Activated naive CD8-positive, alpha-beta T cell (primary cell): ENCODE results near the gene KCNJ6.

Experiments
- H3K27ac Mint-ChIP-seq: one replicate; pipeline ENCODE4 v1.8.0; 2021; ENCODE audit warnings: mixed read lengths
- H3K27me3 Mint-ChIP-seq: one replicate; pipeline ENCODE4 v1.8.0; 2021; ENCODE audit warnings: mixed read lengths
- H3K36me3 Mint-ChIP-seq: one replicate; pipeline ENCODE4 v1.8.0; 2021; ENCODE audit warnings: mixed read lengths
- H3K4me1 Mint-ChIP-seq: one replicate; pipeline ENCODE4 v1.8.0; 2021; ENCODE audit warnings: low read depth, mixed read lengths
- H3K4me3 Mint-ChIP-seq: one replicate; pipeline ENCODE4 v1.8.0; 2021; ENCODE audit warnings: mild to moderate bottlenecking, mixed read lengths
- H3K9me3 Mint-ChIP-seq: one replicate; pipeline ENCODE4 v1.8.0; 2021; ENCODE audit warnings: low read depth, mixed read lengths

KCNJ6 gene

DNA sequence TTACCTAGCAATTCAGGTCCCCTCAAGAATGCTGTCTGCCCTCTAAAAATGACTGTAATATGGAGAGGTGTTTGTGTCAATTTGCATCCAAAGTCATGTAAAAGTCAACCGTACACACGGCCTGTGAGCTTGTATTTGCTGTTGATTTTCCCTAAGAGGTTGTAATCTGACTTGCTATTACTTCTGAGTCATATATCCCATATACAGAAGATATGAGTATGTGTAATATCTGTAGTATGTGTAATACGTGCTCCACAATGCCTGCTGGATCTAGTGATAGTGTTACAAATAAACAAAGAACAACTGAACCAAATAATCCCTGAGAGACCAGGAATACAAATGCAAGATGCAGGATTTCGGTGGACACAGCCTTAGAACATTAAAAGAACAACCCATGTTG is 1.4 kb upstream of the KCNJ6 start:
- Mint-ChIP-seq H3K27me3 (peaks cover 42% of the 10 kb centered on the region), H3K27ac (no peak overlapping the region), H3K36me3 (no peaks in the 10 kb centered on the region), H3K9me3 (peaks cover 3% of the 10 kb centered on the region), H3K4me3 (no peak overlapping the region), H3K4me1 (peaks cover 8% of the 10 kb centered on the region)

- Mint-ChIP-seq H3K4me3 (no peak overlapping the region), H3K4me1 (peaks cover 8% of the 10 kb centered on the region), H3K27me3 (peaks cover 51% of the 10 kb centered on the region), H3K27ac (no peak overlapping the region), H3K9me3 (peaks cover 3% of the 10 kb centered on the region), H3K36me3 (no peaks in the 10 kb centered on the region)
Observed at GRCh38 chr21:37915941-37916309, 332 bp downstream of the KCNJ6 start.

DNA sequence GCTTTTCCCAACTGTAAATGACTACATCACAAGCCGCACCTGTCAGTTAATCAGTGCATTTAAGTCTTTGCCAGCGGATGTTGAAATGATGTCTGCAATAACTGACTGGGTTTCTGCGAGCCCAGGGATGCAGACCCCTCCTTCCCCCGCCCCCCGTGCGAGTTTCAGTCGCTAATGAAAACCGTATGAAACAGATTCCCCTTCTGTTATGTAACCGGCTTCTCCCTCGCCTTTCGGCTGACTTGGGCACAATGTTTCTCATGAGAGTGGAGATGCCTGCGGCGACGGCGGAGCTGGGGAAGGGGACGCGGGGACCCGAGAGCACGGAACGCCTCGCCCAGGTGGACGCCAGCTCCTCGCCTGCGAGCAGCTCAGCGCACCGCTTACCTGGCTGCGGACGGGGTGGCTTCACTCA is 753 bp downstream of the KCNJ6 start:
- peaks cover 3% of the 10 kb centered on the region for H3K9me3 Mint-ChIP-seq
- no peaks in the 10 kb centered on the region for H3K36me3 Mint-ChIP-seq
- peaks cover 50% of the 10 kb centered on the region for H3K27me3 Mint-ChIP-seq
- peaks cover 8% of the 10 kb centered on the region for H3K4me1 Mint-ChIP-seq
- H3K27ac Mint-ChIP-seq = no peak overlapping the region
- no peak overlapping the region for H3K4me3 Mint-ChIP-seq

DNA sequence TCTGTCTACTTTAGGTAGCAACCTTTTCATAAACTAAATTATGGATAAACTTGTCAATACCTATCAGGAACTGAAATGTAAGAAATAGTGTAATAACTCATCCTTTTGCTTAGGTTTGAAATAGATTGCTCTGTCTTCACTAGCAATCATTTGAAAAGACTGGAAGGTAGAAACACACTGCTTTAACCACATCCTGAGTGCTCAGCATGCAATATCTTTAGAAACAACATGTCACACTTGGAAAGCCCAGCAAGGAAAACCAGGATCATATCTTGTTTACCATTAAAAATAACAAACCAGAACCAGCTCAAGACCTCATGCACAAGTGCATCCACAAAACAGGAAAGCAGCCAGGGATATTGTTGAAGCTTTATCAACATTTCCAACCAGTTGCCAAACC is 3.6 kb downstream of the KCNJ6 start:
- H3K27me3 Mint-ChIP-seq = peaks cover 36% of the 10 kb centered on the region
- H3K4me1 Mint-ChIP-seq = peaks cover 8% of the 10 kb centered on the region
- peaks cover 3% of the 10 kb centered on the region for H3K9me3 Mint-ChIP-seq
- H3K4me3 Mint-ChIP-seq = no peak overlapping the region
- H3K27ac Mint-ChIP-seq = no peak overlapping the region
- no peaks in the 10 kb centered on the region for H3K36me3 Mint-ChIP-seq

GRCh38 chr21:37909936-37910335 is 6.3 kb downstream of the KCNJ6 start:
- no peak overlapping the region for H3K27ac Mint-ChIP-seq
- no peaks in the 10 kb centered on the region for H3K36me3 Mint-ChIP-seq
- no peak overlapping the region for H3K4me3 Mint-ChIP-seq
- H3K9me3 Mint-ChIP-seq = peaks cover 3% of the 10 kb centered on the region
- H3K4me1 Mint-ChIP-seq = no peaks in the 10 kb centered on the region
- H3K27me3 Mint-ChIP-seq = peaks cover 23% of the 10 kb centered on the region

GRCh38 chr21:37908691-37909090 is 7.6 kb downstream of the KCNJ6 start:
- H3K36me3 Mint-ChIP-seq = no peaks in the 10 kb centered on the region
- H3K4me1 Mint-ChIP-seq = no peaks in the 10 kb centered on the region
- H3K4me3 Mint-ChIP-seq = no peak overlapping the region
- peaks cover 18% of the 10 kb centered on the region for H3K27me3 Mint-ChIP-seq
- H3K9me3 Mint-ChIP-seq = no peaks in the 10 kb centered on the region
- H3K27ac Mint-ChIP-seq = no peak overlapping the region

DNA sequence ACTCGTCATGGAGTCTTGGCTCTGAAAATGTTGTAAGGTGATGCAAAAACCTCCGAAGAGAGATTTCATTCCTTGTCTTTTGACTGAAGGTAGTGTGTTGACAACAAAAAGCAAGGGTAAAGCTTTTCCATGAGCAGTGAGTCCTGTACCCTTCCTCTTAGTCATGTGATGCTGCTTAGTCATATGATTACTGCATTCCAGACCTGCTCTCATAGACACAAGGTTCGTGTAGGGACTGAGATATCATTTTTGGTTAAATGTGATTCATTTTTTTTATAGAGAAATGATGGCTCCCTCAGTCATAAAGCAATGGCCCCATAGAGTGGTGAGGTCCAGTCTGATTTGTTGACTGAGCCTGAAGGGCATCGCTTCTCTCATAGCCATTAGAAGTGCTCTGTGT is 9.2 kb downstream of the KCNJ6 start:
- Mint-ChIP-seq H3K36me3 (no peaks in the 10 kb centered on the region), H3K9me3 (no peaks in the 10 kb centered on the region), H3K27ac (no peak overlapping the region), H3K4me3 (no peak overlapping the region), H3K4me1 (no peaks in the 10 kb centered on the region), H3K27me3 (peaks cover 12% of the 10 kb centered on the region)

- H3K4me3 Mint-ChIP-seq = no peak overlapping the region
- H3K27ac Mint-ChIP-seq = no peak overlapping the region
- no peaks in the 10 kb centered on the region for H3K9me3 Mint-ChIP-seq
- no peaks in the 10 kb centered on the region for H3K36me3 Mint-ChIP-seq
- peaks cover 5% of the 10 kb centered on the region for H3K27me3 Mint-ChIP-seq
- no peaks in the 10 kb centered on the region for H3K4me1 Mint-ChIP-seq
Observed at GRCh38 chr21:37905291-37905690, 11.0 kb downstream of the KCNJ6 start.

DNA sequence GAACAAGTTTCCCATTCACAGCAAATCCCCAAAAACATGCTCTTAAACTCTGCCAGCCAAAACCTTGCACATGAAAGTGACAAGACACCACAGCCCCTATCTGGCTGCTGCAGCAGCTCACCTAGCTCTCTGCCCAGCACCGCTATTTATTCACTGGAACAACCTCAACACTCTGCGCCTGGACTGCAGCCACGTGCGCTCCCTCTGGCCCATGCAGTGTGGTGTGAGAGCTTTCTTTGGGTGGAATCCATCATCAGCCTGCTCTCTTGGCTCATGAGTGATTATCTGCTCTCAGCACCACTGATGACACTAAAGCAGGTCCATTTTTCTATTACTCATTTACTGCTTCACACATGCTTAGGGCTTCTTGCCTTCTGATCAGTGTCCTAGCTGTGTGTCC is 11.4 kb downstream of the KCNJ6 start:
- Mint-ChIP-seq H3K36me3 (no peaks in the 10 kb centered on the region), H3K4me3 (no peak overlapping the region), H3K4me1 (no peaks in the 10 kb centered on the region), H3K27ac (no peak overlapping the region), H3K27me3 (peaks cover 5% of the 10 kb centered on the region), H3K9me3 (no peaks in the 10 kb centered on the region)

- peaks cover 5% of the 10 kb centered on the region for H3K27me3 Mint-ChIP-seq
- no peaks in the 10 kb centered on the region for H3K9me3 Mint-ChIP-seq
- no peaks in the 10 kb centered on the region for H3K36me3 Mint-ChIP-seq
- H3K4me3 Mint-ChIP-seq = no peak overlapping the region
- H3K4me1 Mint-ChIP-seq = no peaks in the 10 kb centered on the region
- no peak overlapping the region for H3K27ac Mint-ChIP-seq
Observed at GRCh38 chr21:37903396-37903795, 12.9 kb downstream of the KCNJ6 start.

DNA sequence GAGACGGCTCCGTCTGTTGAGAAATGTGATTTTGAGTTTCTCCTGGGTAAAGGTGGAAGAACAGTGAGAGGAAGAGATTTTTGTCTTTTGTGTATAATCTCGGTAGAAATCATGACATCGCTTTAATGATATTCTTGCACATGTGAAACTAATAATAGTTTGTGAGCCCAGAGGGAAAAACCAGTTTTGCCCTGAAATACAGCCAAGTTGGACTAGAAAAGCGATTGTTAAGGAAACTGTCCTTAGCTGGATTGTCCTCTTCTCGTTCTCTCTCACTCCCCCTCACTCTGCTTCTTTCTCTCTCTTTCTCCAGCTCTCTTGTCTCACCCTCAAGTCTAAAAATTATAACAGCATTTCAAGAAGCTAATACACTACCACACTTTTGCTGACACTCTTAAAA is 17.1 kb downstream of the KCNJ6 start:
- H3K27ac Mint-ChIP-seq = no peak overlapping the region
- no peak overlapping the region for H3K4me3 Mint-ChIP-seq
- H3K4me1 Mint-ChIP-seq = no peaks in the 10 kb centered on the region
- H3K27me3 Mint-ChIP-seq = peaks cover 4% of the 10 kb centered on the region
- no peaks in the 10 kb centered on the region for H3K9me3 Mint-ChIP-seq
- no peaks in the 10 kb centered on the region for H3K36me3 Mint-ChIP-seq

GRCh38 chr21:37896788-37897187 is 19.5 kb downstream of the KCNJ6 start:
- no peaks in the 10 kb centered on the region for H3K4me1 Mint-ChIP-seq
- H3K36me3 Mint-ChIP-seq = no peaks in the 10 kb centered on the region
- no peak overlapping the region for H3K27ac Mint-ChIP-seq
- peaks cover 8% of the 10 kb centered on the region for H3K27me3 Mint-ChIP-seq
- H3K4me3 Mint-ChIP-seq = no peak overlapping the region
- H3K9me3 Mint-ChIP-seq = no peaks in the 10 kb centered on the region

GRCh38 chr21:37891972-37892371 is 24.3 kb downstream of the KCNJ6 start:
- Mint-ChIP-seq H3K4me3 (no peak overlapping the region), H3K27me3 (peaks cover 13% of the 10 kb centered on the region), H3K4me1 (no peaks in the 10 kb centered on the region), H3K36me3 (no peaks in the 10 kb centered on the region), H3K9me3 (no peaks in the 10 kb centered on the region), H3K27ac (no peak overlapping the region)

GRCh38 chr21:37888659-37889058 is 27.6 kb downstream of the KCNJ6 start:
- Mint-ChIP-seq H3K4me3 (no peak overlapping the region), H3K27ac (no peak overlapping the region), H3K4me1 (no peaks in the 10 kb centered on the region), H3K9me3 (no peaks in the 10 kb centered on the region), H3K27me3 (peaks cover 9% of the 10 kb centered on the region), H3K36me3 (no peaks in the 10 kb centered on the region)

DNA sequence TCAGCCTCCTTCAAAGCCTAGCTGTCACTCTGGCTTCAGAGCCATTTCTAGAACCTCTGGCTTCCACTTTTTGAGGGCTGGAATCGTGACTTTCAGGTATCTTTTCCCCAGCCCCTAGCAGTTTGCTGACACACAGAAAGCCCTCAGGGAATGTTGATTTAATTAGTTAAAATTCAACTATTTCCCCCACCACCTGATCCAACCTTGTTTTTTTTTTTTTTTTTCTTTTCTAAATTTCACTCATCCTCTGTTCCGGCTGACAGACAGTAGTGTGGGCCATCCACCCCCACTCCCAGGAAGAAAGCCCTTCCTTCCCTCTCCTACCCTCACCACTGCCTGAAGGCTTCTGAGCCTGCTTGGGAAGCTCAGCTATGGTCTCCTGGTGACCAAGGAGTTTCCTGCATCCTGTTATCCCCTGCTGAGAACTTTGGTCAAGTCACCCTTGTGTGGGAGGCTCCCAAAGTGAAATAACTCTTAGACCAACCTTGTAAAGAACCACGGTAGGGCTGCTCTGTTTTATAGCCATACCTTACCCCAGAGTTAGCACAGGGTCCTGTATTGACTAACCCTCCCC is 29.4 kb downstream of the KCNJ6 start:
- H3K4me1 Mint-ChIP-seq = no peaks in the 10 kb centered on the region
- H3K27me3 Mint-ChIP-seq = peaks cover 9% of the 10 kb centered on the region
- H3K27ac Mint-ChIP-seq = no peak overlapping the region
- no peak overlapping the region for H3K4me3 Mint-ChIP-seq
- H3K9me3 Mint-ChIP-seq = no peaks in the 10 kb centered on the region
- H3K36me3 Mint-ChIP-seq = no peaks in the 10 kb centered on the region

GRCh38 chr21:37886120-37886519 is 30.1 kb downstream of the KCNJ6 start:
- Mint-ChIP-seq H3K4me1 (no peaks in the 10 kb centered on the region), H3K9me3 (no peaks in the 10 kb centered on the region), H3K4me3 (no peak overlapping the region), H3K27ac (no peak overlapping the region), H3K27me3 (peaks cover 9% of the 10 kb centered on the region), H3K36me3 (no peaks in the 10 kb centered on the region)
